ENCODE measurements around the gene TTLL11. TPM values are rescaled to one million over a fixed set of nuclear protein-coding genes. Genes with fewer than 3 reads are reported as not detected.
"Not testable (repeated sequence)": the region's sequence is repeated elsewhere in the genome, so short reads cannot be mapped to it uniquely, and the experiment has no call there.

TTLL11 gene
- total RNA-seq, 1 experiment from 2014 or later = 13.6 TPM

DNA sequence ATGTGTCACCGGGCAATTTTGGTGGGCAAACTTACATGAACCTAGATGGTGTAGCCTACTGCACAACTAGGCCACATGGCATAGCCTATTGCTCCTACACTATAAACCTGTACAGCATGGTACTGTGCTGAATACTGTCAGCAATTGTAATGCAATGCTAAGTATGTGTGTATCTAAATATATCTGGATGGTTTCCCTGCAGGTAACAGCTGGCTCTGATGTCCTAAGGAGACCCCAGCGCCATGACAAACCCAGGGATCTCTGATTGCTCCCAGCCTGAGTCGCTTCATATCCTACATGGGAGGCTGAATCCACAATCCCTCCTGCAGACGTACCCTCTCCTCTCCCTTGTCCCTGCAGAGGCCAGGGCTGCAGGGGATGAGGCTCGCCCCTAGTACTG, 26.6 kb upstream of the TTLL11 start:
- no peak overlapping the region for H3K4me3 Mint-ChIP-seq (ENCODE audit: unreplicated experiment)
- CTCF ChIA-PET = interaction anchor here (0.7 to 12.2 kb wide), 7 partner anchors 10 to 491 kb away, joined by 3 to 473 read pairs (median 75); no protein-coding TSS in a partner anchor
- H3K4me1 Mint-ChIP-seq (ENCODE audit: insufficient read depth, unreplicated experiment) = peaks cover 3% of the 10 kb centered on the region
- BruUV-seq (replicated peaks) = no TSS peak
- H3K27ac Mint-ChIP-seq (ENCODE audit: low read depth, unreplicated experiment) = no peak overlapping the region
- no peaks in the 10 kb centered on the region for H3K36me3 Mint-ChIP-seq (ENCODE audit: insufficient read depth, unreplicated experiment)
- TF ChIP-seq, protein P1, sequence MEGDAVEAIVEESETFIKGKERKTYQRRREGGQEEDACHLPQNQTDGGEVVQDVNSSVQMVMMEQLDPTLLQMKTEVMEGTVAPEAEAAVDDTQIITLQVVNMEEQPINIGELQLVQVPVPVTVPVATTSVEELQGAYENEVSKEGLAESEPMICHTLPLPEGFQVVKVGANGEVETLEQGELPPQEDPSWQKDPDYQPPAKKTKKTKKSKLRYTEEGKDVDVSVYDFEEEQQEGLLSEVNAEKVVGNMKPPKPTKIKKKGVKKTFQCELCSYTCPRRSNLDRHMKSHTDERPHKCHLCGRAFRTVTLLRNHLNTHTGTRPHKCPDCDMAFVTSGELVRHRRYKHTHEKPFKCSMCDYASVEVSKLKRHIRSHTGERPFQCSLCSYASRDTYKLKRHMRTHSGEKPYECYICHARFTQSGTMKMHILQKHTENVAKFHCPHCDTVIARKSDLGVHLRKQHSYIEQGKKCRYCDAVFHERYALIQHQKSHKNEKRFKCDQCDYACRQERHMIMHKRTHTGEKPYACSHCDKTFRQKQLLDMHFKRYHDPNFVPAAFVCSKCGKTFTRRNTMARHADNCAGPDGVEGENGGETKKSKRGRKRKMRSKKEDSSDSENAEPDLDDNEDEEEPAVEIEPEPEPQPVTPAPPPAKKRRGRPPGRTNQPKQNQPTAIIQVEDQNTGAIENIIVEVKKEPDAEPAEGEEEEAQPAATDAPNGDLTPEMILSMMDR (IDR thresholded peaks at IDR 0.05; ENCODE audit: unreplicated experiment) = no peak
- POLR2A ChIA-PET = no interaction called here
- intact Hi-C loops (cut with micrococcal nuclease) = loop anchor here (10.0 kb wide), 1 partner anchor 435 kb away; no protein-coding TSS in a partner anchor
- H3K9me3 Mint-ChIP-seq (ENCODE audit: unreplicated experiment) = no peaks in the 10 kb centered on the region
- H3K27me3 Mint-ChIP-seq (ENCODE audit: insufficient read depth, unreplicated experiment) = peaks cover 21% of the 10 kb centered on the region
- no peak for DNase-seq (ENCODE audit: unreplicated experiment)

DNA sequence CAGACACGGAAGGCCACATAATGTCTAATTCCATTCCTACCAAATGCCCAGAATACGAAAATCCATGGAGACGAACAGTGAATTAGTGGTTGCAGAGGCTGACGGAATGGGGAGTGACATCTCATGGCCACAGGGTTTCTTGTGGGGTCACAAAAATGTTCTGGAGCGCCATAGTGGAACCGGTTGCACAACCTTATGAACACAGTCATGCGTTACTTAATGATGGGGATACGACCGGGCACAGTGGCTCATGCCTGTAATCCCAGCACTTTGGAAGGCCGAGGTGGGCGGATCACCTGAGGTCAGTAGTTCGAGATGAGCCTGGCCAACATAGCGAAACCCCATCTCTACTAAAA, 26.0 kb upstream of the TTLL11 start:
- Mint-ChIP-seq H3K27me3 (ENCODE audit: insufficient read depth, unreplicated experiment) (peaks cover 21% of the 10 kb centered on the region), H3K4me3 (ENCODE audit: unreplicated experiment) (no peak overlapping the region), H3K27ac (ENCODE audit: low read depth, unreplicated experiment) (no peak overlapping the region), H3K36me3 (ENCODE audit: insufficient read depth, unreplicated experiment) (no peaks in the 10 kb centered on the region), H3K4me1 (ENCODE audit: insufficient read depth, unreplicated experiment) (peaks cover 5% of the 10 kb centered on the region), H3K9me3 (ENCODE audit: unreplicated experiment) (no peaks in the 10 kb centered on the region)
- BruUV-seq (replicated peaks) = no TSS peak
- ChIA-PET CTCF (interaction anchor here (0.7 to 12.2 kb wide), 9 partner anchors 10 to 491 kb away, joined by 3 to 473 read pairs (median 6); no protein-coding TSS in a partner anchor), POLR2A (no interaction called here)
- DNase-seq (ENCODE audit: unreplicated experiment) = no peak
- intact Hi-C loops (cut with micrococcal nuclease) = no loop called here
- TF ChIP-seq, protein P1 (IDR thresholded peaks at IDR 0.05; ENCODE audit: unreplicated experiment) = no peak

DNA sequence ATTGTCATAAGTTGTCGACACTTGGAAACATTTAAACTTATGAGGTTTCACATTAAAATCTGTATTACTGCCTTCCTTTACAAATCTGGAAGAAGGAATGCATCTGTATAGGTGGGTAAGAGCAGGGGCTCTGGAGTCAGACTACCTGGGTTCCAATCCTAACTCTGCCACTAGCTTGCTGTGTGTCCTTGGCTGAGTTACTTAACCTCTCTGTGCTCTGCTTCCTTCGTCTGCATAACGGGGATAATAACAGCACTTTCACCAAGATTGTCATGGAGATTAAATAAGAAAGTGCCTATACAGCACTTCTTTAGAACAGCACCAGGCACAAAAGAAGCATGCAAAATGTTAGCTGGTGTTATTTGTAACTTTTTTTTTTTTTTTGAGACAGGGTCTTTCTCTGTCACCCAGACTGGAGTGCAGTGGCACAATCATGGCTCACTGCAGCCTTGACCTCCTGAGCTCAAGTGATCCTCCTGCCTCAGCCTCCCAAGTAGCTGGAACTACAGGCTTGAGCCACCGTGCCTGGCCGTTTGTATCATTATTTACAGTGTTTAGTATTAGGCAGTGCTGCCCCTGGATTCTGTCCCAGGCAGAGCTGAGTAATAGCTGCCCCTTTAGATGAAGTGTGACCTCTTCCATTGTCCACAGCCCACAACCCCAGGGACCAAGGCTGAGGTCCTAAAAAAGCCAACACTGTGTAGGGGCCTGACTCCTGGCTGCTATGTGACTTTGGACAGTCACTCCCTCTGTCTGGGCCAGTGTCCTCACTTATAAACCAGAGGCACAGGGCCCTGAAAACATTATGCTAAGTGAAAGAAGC, 25.4 kb upstream of the TTLL11 start:
- no peak overlapping the region for H3K27ac Mint-ChIP-seq (ENCODE audit: low read depth, unreplicated experiment)
- CTCF ChIA-PET = interaction anchor here (0.7 to 12.2 kb wide), 7 partner anchors 11 to 490 kb away, joined by 3 to 473 read pairs (median 5); no protein-coding TSS in a partner anchor
- no peak for DNase-seq (ENCODE audit: unreplicated experiment)
- intact Hi-C loops (cut with micrococcal nuclease) = no loop called here
- POLR2A ChIA-PET = interaction anchor here (0.7 kb wide), 1 partner anchor 170 kb away, joined by 3 read pairs; no protein-coding TSS in a partner anchor
- H3K4me3 Mint-ChIP-seq (ENCODE audit: unreplicated experiment) = no peak overlapping the region
- TF ChIP-seq, protein P1 (IDR thresholded peaks at IDR 0.05; ENCODE audit: unreplicated experiment) = no peak
- no peaks in the 10 kb centered on the region for H3K36me3 Mint-ChIP-seq (ENCODE audit: insufficient read depth, unreplicated experiment)
- H3K9me3 Mint-ChIP-seq (ENCODE audit: unreplicated experiment) = no peaks in the 10 kb centered on the region
- H3K27me3 Mint-ChIP-seq (ENCODE audit: insufficient read depth, unreplicated experiment) = peaks cover 23% of the 10 kb centered on the region
- BruUV-seq (replicated peaks) = no TSS peak
- H3K4me1 Mint-ChIP-seq (ENCODE audit: insufficient read depth, unreplicated experiment) = peaks cover 5% of the 10 kb centered on the region

DNA sequence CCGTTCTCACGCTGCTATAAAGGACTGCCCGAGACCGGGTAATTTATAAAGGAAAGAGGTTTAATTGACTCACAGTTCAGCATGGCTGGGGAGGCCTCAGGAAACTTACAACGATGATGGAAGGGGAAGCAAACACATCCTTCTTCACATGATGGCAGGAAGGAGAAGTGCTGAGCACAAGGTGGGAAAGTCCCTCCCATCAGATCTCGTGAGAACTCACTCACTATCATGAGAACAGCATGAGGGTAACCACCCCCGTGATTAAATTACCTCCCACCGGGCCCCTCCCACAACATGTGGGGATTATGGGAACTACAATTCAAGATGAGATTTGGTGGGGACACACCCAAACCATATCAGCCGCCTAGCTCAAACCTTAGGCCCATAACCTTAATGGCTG, 24.1 kb upstream of the TTLL11 start:
- H3K9me3 Mint-ChIP-seq (ENCODE audit: unreplicated experiment); H3K4me3 Mint-ChIP-seq (ENCODE audit: unreplicated experiment); DNase-seq (ENCODE audit: unreplicated experiment); BruUV-seq (replicated peaks); POLR2A ChIA-PET; H3K36me3 Mint-ChIP-seq (ENCODE audit: insufficient read depth, unreplicated experiment); H3K27ac Mint-ChIP-seq (ENCODE audit: low read depth, unreplicated experiment); H3K4me1 Mint-ChIP-seq (ENCODE audit: insufficient read depth, unreplicated experiment); intact Hi-C loops (cut with micrococcal nuclease): not testable (repeated sequence)
- peaks cover 35% of the 10 kb centered on the region for H3K27me3 Mint-ChIP-seq (ENCODE audit: insufficient read depth, unreplicated experiment)
- CTCF ChIA-PET = interaction anchor here (0.5 to 3.1 kb wide), 6 partner anchors 8 to 562 kb away, joined by 3 to 24 read pairs (median 4); no protein-coding TSS in a partner anchor
